ENCODE results near the gene ENGASE. TPM values are rescaled to one million over a fixed set of nuclear protein-coding genes. Genes with fewer than 3 reads are reported as not detected.
A peak's percentile ranks its signal among the peaks of the same experiment; 100 is the strongest.

ENGASE gene
- total RNA-seq, 1 experiment from 2014 or later: 50.0 TPM

DNA sequence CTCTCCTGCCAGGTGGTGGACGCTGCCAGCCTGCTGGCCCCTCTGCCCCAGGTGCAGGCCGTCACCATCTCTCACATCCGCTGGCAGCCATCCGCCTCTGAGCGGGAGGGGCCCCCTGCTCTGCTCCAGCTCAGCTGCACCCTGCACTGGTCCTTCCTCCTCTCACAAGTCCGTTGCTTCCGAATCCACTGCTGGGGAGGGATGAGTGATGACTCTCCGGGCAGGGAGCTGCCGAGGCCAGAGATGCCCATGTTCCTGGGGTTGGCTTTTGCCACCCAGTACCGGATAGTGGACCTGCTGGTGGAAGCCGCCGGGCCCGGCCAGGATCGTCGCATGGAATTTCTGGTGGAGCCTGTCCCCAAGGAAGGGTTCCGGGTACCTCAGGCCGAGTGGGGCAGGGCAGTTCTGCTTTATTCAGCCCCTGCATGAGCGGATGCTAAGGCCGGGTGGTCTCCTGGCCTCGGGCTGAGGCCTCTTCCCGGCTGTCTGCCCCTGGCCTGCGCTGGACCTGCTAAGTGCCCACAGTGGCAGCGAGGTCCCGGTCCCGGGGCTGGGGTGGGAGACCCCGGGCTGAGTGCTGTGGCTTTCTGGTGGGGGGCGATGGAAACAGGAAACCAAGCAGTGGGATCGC, 11.4 kb downstream of the ENGASE start:
- Histone ChIP-seq H3K4me1 (no peaks in the 10 kb centered on the region), H3K9me3 (no peaks in the 10 kb centered on the region), H3K4me3 (ENCODE audit: low read depth, low read length) (no peak overlapping the region), H3K27me3 (replicated peaks; ENCODE audit: control insufficient read depth, insufficient read depth, low read length) (no peaks in the 10 kb centered on the region), H3K36me3 (ENCODE audit: control insufficient read depth, insufficient read depth, low read length) (peaks cover 3% of the 10 kb centered on the region)
- intact Hi-C loops (cut with micrococcal nuclease; ENCODE audit: unreplicated experiment): no loop called here
- ChIA-PET POLR2A (no interaction called here), CTCF (no interaction called here)
- no peak for DNase-seq
- Mint-ChIP-seq H3K9me3 (ENCODE audit: unreplicated experiment) (no peaks in the 10 kb centered on the region), H3K4me1 (ENCODE audit: low read depth, unreplicated experiment) (no peaks in the 10 kb centered on the region), H3K36me3 (ENCODE audit: insufficient read depth, unreplicated experiment) (peaks cover 29% of the 10 kb centered on the region), H3K27me3 (ENCODE audit: insufficient read depth, unreplicated experiment) (no peaks in the 10 kb centered on the region), H3K27ac (ENCODE audit: unreplicated experiment) (no peak overlapping the region), H3K4me3 (ENCODE audit: unreplicated experiment) (no peak overlapping the region)
- TF ChIP-seq, protein P1, sequence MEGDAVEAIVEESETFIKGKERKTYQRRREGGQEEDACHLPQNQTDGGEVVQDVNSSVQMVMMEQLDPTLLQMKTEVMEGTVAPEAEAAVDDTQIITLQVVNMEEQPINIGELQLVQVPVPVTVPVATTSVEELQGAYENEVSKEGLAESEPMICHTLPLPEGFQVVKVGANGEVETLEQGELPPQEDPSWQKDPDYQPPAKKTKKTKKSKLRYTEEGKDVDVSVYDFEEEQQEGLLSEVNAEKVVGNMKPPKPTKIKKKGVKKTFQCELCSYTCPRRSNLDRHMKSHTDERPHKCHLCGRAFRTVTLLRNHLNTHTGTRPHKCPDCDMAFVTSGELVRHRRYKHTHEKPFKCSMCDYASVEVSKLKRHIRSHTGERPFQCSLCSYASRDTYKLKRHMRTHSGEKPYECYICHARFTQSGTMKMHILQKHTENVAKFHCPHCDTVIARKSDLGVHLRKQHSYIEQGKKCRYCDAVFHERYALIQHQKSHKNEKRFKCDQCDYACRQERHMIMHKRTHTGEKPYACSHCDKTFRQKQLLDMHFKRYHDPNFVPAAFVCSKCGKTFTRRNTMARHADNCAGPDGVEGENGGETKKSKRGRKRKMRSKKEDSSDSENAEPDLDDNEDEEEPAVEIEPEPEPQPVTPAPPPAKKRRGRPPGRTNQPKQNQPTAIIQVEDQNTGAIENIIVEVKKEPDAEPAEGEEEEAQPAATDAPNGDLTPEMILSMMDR (IDR thresholded peaks at IDR 0.05; ENCODE audit: insufficient read depth in 1 of 2, low read depth in 1 of 2, low read length in 1 of 2, severe bottlenecking in 1 of 2, unreplicated experiment in 1 of 2): no peak
- BruUV-seq (replicated peaks): no TSS peak

DNA sequence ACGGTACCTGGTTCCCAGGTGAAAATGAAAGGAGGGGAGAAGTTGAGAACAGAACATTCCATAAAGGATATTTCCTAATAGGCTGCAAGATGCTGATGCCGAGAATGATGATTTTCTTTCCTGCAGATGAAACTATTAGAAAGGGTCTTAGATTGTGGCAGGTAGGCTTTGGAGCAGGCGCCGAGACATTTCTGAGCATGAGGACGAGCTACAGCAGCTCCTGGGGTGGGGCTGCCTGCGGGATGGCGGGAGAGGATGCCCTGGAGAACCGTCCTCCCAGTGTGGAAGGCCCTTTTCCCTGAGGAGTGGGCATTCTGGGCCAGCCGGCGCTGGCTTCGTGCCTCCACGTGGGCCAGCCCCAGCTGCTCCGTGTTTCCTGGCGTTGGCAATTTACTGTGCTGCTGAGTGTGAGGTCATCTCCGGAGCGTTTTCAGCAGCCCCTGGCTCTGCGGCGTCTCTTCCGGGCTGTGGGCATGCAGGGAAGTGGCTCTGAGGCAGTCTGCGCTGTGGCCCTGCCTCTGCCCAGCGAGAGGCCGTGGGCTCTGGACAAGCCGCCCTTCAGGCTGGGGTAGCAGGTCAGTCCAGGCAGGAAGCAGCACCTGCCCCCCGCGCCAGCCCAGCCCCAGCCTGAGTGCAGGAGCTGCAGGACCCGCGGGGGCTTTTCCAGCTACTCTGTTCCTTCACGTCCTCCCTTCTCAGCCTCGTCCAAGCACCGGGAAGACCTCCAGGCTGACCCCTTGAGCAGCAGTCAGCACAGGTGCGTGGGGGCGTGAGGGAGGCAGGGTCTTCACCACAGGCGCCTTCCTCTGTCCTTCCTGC, 12.2 kb downstream of the ENGASE start:
- Mint-ChIP-seq H3K27me3 (ENCODE audit: insufficient read depth, unreplicated experiment) (no peaks in the 10 kb centered on the region), H3K4me3 (ENCODE audit: unreplicated experiment) (no peak overlapping the region), H3K4me1 (ENCODE audit: low read depth, unreplicated experiment) (no peaks in the 10 kb centered on the region), H3K27ac (ENCODE audit: unreplicated experiment) (no peak overlapping the region), H3K36me3 (ENCODE audit: insufficient read depth, unreplicated experiment) (peaks cover 26% of the 10 kb centered on the region), H3K9me3 (ENCODE audit: unreplicated experiment) (no peaks in the 10 kb centered on the region)
- intact Hi-C loops (cut with micrococcal nuclease; ENCODE audit: unreplicated experiment): loop anchor here (1.0 kb wide), 3 partner anchors 301 to 621 kb away; no protein-coding TSS in a partner anchor
- ChIA-PET POLR2A (no interaction called here), CTCF (interaction anchor here (0.5 to 1.6 kb wide), 10 partner anchors 12 to 727 kb away, joined by 3 to 18 read pairs (median 4); partner anchors contain the start of gene ENGASE)
- no peak for DNase-seq
- no peaks in the 10 kb centered on the region for H3K27me3 ChIP-seq (replicated peaks; ENCODE audit: control insufficient read depth, insufficient read depth, low read length)
- TF ChIP-seq, protein P1 (IDR thresholded peaks at IDR 0.05; ENCODE audit: insufficient read depth in 1 of 2, low read depth in 1 of 2, low read length in 1 of 2, severe bottlenecking in 1 of 2, unreplicated experiment in 1 of 2): no peak
- H3K9me3 ChIP-seq: no peaks in the 10 kb centered on the region
- TSS peak; percentile 31 for BruUV-seq (replicated peaks)
- H3K4me3 ChIP-seq (ENCODE audit: low read depth, low read length): no peak overlapping the region
- no peaks in the 10 kb centered on the region for H3K4me1 ChIP-seq
- peaks cover 3% of the 10 kb centered on the region for H3K36me3 ChIP-seq (ENCODE audit: control insufficient read depth, insufficient read depth, low read length)

DNA sequence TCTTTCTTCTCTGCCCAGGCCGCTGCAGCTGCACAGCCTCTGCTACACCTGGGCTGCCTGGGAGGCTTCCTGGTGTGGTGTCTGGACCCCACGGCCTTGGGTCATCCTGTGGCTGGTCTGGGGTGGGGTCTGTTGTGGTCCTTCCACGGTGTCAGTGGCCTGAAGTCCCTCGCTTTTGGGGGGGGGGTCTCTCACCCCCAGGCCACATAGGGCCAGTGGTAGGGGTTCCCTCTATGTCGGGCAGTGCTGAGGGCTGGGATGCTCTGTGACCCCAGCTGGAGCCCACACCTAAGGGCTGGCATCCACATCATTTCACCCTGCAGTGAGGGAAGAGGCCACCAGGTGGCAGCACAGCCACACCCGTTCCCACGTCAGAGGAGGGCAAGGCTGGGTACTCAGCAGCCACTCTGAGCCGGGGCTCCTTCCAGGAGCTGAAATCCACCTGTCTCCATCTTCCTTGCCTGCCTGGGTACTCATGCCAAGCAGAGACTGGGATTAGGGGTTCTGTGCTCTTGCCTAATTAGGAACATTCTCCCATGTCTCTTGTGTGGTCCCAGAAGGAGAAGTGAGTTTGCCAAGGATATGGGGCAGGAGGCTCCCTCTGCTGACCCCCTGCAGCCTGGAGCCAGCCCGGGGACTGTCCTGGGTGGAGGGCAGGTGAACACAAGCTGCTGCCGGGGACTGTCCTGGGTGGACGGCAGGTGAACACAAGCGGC, 13.0 kb downstream of the ENGASE start:
- Histone ChIP-seq H3K36me3 (ENCODE audit: control insufficient read depth, insufficient read depth, low read length) (peaks cover 1% of the 10 kb centered on the region), H3K9me3 (no peaks in the 10 kb centered on the region), H3K4me3 (ENCODE audit: low read depth, low read length) (no peak overlapping the region), H3K27me3 (replicated peaks; ENCODE audit: control insufficient read depth, insufficient read depth, low read length) (no peaks in the 10 kb centered on the region), H3K4me1 (no peaks in the 10 kb centered on the region)
- BruUV-seq (replicated peaks): no TSS peak
- no peak overlapping the region for H3K4me3 Mint-ChIP-seq (ENCODE audit: unreplicated experiment)
- H3K36me3 Mint-ChIP-seq (ENCODE audit: insufficient read depth, unreplicated experiment): peaks cover 18% of the 10 kb centered on the region
- no peak overlapping the region for H3K27ac Mint-ChIP-seq (ENCODE audit: unreplicated experiment)
- ChIA-PET CTCF (interaction anchor here (0.5 to 1.6 kb wide), 12 partner anchors 13 to 727 kb away, joined by 3 to 18 read pairs (median 4); partner anchors contain the start of gene ENGASE), POLR2A (no interaction called here)
- TF ChIP-seq, protein P1 (IDR thresholded peaks at IDR 0.05; ENCODE audit: insufficient read depth in 1 of 2, low read depth in 1 of 2, low read length in 1 of 2, severe bottlenecking in 1 of 2, unreplicated experiment in 1 of 2): peak; percentile 84 to 95
- intact Hi-C loops (cut with micrococcal nuclease; ENCODE audit: unreplicated experiment): loop anchor here (1.0 kb wide), 3 partner anchors 301 to 621 kb away; no protein-coding TSS in a partner anchor
- no peaks in the 10 kb centered on the region for H3K9me3 Mint-ChIP-seq (ENCODE audit: unreplicated experiment)
- H3K27me3 Mint-ChIP-seq (ENCODE audit: insufficient read depth, unreplicated experiment): no peaks in the 10 kb centered on the region
- DNase-seq: peak; percentile 69 to 86
- H3K4me1 Mint-ChIP-seq (ENCODE audit: low read depth, unreplicated experiment): no peaks in the 10 kb centered on the region
